HG02571 (cell line): ENCODE data around the gene NAV2.

Experiments
- ATAC-seq: cut with Tn5 transposase; IDR thresholded peaks from one replicate; pipeline ENCODE4 v1.9.1; 2021; ENCODE audit warnings: mild to moderate bottlenecking, moderate library complexity; ENCODE audit not compliant: unreplicated experiment

NAV2 gene

DNA sequence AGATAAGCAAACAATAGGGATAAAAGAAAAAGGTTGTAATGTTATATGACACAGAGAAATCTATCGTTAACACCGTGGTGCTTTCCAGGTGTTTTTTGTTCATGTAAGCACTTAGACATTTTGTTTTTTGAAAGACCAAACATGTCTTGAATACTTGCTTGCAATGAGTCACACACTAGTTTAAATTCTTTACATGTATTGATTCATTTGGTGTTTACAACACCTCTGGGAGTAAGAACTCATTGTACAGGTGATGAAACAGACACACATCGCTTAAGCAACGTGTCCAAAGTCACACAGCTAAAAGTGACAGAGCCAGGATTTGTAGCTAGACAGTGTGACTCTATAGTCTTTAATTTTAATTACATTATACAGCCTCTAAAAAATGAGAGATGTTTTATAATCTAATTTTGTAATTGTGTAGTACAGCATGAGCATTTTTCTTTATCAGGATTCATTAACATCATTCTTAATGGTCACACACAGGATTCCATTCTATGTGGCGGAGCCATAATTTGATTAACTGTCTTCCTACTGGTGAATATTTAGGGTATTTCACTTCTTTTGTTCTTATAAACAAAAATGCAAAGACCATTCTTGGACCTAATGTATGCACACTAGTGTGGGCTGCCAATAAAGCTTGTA is 298.8 kb downstream of the NAV2 start:
- no peak for ATAC-seq

GRCh38 chr11:20013346-20014066 is 300.9 kb downstream of the NAV2 start:
- no peak for ATAC-seq

- ATAC-seq, result no peak
These were observed 301.4 kb downstream of the NAV2 start for GRCh38 chr11:20014067-20014402.

GRCh38 chr11:20015101-20015500 is 302.5 kb downstream of the NAV2 start:
- no peak for ATAC-seq

DNA sequence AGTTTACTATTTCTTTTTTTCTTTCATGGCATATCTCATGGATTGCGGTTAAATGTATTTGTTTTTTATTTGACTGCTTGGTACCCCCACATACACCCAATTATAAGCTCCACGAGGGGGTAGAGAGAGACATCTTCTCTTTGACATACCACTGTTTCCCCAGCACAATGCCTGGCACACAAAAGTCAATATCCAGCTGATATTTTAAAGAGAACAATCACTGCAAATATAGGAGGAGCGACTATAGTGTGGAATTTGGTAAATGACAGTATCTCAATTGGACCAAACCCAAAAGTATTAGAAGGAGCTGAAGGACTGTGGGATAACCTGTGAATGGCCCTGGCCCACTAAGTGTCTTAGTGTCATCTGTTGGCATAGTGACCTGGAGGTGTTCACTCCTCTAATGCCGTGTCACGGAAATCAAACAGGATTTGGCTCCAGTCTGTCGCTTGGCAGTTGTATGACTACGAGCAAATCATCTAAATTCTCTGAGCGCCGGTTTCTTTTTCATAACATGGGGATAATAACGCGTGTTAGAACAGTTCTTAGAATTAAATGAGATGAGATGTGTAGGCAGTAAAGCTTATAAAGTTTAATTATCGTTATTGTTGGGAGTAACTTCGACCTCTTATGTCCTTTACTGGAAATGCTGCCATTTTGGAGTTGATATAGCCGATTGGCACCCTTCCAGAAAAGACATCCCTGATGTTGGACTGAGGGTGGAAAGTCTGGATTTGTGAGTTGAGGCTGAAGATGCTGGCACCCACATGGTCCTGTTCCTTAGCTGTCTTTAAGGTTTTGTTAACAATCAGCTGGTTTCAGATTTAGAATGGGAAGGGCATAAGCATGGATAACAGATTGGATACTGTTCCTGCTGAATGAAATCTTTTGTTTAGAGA is 303.1 kb downstream of the NAV2 start:
- no peak for ATAC-seq

GRCh38 chr11:20016526-20016925 is 303.9 kb downstream of the NAV2 start:
- no peak for ATAC-seq

DNA sequence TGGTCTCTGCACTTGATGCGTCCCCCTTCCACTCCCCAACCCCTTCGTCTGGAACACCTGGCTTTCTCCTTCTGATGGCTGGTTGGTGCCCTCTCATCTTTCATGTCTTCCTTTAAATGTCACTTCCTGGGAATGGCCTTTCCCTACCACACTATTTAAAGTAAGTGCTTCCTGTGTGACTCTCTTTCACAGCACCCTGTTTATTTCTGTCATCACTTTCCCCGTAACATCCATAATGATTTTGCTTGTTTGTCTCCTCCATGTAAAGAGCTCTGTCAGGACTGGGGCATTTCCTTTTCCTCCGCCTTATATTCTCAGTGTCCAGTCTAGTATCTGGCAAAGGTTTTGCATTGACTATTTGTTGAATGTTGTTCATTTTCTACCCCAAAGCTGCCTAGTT is 304.7 kb downstream of the NAV2 start:
- no peak for ATAC-seq

DNA sequence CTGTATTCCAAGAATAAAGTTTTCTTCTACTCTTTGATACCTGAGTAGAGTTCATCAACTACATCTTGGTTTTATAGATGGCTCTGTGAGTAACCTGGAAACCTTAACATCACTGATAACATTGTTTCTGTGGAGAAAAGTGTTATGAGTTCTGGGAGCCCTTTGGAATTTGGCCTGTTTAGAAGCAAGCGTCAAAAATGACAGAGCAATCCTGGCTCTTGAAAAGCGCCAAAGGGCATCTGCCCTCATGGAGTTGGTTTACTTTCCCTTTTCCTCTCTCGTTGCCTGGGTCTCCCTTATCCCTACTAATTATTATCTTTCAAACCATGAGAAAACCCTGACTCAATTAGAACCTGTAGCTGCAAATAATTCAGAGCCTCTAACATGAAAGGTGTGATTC is 307.6 kb downstream of the NAV2 start:
- no peak for ATAC-seq

DNA sequence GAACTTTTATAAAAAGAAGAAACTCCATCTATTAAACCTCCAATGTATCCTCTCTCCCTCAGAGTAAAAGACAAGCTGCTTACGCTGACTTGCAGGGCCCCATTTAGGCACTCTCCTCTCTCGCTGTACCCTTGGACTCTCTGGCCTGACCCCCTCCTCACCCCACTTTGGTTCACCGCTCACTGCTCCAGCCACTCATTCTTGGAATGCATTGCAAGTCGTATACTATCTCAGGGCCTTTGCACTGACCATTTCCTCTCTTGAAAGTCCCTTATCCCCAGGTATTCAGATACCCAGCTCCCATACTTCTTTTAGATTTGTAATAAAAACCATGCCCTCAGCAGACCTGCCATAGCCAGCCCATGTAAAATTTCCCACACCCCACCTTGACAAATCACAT is 308.1 kb downstream of the NAV2 start:
- no peak for ATAC-seq

DNA sequence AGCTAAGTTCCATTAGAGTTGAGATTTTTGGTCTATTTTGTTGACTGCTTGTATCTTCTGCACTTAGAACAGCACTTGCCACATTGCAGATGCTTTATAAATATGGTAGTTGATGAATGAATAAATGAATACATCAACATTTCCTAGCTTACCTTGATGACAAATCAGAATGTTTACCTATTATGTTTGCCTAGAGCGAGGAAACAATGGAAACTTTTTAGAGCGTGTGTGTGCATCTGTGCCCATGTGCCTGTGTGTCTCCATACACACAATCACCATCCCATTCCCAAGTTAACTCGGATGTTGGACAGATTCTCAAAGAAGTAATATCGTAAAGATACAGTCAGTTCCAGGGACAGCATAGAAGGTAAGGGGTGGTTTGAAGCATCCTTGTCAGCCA is 308.6 kb downstream of the NAV2 start:
- no peak for ATAC-seq

GRCh38 chr11:20021771-20022362 is 309.2 kb downstream of the NAV2 start:
- no peak for ATAC-seq

- ATAC-seq, result no peak
These were observed 309.9 kb downstream of the NAV2 start for GRCh38 chr11:20022363-20023081.

DNA sequence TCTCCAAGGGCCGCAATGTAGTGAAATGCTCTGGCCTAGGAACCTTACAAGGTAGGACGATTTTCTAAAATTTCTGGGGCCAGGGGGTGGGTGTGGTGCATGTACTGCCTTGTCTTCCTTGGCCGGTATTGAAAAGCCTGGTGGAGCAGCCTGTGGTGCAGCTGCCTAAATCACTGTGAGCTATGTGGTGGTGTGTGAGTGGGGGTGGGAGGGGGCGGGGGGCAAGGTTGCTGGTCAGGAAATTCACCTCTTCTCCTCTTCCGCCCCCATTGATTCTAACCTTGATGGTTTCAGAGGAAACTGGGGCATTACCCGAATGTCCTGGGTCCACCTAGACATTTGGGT is 310.4 kb downstream of the NAV2 start:
- no peak for ATAC-seq

GRCh38 chr11:20024172-20024935 is 311.7 kb downstream of the NAV2 start:
- no peak for ATAC-seq

DNA sequence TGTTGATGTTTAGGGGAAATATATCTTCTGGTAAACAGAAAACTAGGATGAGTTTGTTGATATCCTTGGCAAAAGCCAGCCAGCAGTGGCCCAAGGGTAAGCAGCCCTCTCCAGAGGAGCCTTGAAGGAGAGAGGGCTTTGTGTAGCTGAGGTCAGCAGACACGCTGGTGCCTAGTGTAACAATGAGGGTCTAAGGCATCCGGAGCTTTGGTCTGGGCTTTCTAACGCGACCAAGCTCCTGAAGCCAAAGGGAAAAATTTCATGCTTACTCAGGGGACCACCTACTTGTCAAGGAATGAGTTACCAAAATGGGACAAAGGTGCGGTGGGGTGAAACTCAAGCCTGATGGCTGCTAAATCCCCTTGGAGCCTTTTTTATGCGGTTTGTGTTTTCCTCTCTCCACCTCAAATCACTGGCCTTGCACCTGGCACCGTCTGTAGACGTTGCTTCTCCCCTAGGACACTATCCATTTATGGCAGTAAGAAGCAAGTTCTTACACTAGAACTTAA is 312.7 kb downstream of the NAV2 start:
- ATAC-seq, result no peak

DNA sequence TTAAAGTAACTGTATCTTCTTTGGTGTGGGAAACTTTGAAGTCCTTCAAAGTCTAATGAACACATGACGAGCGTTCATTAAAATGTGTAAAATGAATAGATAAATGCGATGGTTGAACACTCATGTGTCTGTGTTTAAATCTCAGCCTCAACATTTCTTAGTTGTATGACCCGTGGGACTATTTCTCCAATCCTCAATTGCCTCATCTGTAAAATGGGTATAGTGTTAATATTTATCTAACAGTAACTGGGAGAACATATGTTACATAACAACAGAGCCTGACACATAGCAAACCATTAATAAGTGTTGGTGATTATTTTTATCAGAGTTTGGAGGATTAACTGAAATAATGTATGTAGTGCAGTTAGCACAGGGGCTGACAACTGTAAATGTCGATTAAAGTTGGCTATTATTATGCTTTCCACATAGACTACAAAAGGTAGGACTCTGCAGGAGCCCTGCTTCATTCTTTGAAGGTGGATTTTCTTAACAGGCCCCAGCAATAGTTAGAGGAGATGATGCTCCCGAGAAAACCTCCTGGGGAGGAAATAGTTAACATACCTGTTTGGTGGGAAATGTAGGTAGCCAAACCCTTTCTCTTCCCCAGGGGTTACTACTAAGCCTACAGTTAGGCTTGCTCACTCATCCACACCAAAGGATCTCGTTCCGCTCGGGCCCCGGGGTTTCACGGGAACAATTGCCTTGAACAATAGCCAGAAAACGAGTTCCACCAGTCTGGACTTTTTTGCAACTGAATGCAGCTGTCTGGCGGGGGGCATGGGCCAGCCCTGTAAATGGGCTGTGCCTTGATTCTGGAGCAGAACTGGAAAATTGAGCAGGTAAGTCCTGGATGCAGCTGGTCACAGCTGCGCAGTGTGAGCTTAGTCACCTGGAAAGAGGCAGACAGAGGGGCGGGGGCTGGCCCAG is 314.3 kb downstream of the NAV2 start:
- ATAC-seq, result no peak

DNA sequence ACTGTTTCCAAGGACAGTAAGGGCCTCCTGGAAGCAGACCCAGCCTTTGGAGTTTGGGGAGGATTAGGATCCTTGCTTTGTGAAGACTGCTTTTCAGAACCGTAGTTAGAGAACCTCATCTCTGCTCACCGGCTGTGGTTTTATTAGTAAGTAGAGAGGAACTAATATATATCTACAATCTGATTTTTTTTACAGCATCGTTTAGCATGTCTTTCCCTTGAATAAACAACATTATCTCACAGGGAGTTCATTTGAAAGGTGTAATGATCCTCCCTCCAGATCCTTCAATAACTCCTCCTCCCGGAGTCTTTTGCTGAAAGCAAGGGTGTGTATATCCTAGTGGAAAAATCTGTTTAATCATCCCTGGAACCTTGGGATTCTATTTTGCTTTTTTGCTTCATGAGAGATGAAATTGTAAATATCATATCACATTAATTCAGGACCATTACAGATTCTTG is 314.9 kb downstream of the NAV2 start:
- no peak for ATAC-seq

- no peak for ATAC-seq
These were observed 316.6 kb downstream of the NAV2 start for GRCh38 chr11:20029193-20029592.

- ATAC-seq, result no peak
These were observed 317.8 kb downstream of the NAV2 start for GRCh38 chr11:20030472-20030871.
